Gastrocnemius medialis (tissue), 4 donors: ENCODE results near the gene STOX2. TPM values are rescaled to one million over a fixed set of nuclear protein-coding genes. Genes with fewer than 3 reads are reported as not detected.

Experiments used
- ATAC-seq, 2 donors: fragments of 150-250 bp; one replicate each; pipeline ENCODE4 v1.9.1; 2016
- DNase-seq, 2 donors: peaks; one replicate each; pipeline ENCODE4 v3.0.0-alpha.2; 2019
- H3K27ac ChIP-seq, 4 donors: fragments of 200-600 bp; sonication (generic); 1 replicate in 1 of 4; 2 replicates in 3 of 4; pipeline ENCODE4 v1.5.1; 2016 to 2018; ENCODE audit warnings: mild to moderate bottlenecking in 2 of 4, moderate library complexity in 1 of 4
- H3K27me3 ChIP-seq, 3 donors: fragments of 200-600 bp; sonication (generic) in 2 of 3; 1 replicate in 1 of 3; 2 replicates in 2 of 3; pipeline versions ENCODE4 v1.5.1 to v1.6.0; 2016 to 2019; ENCODE audit warnings: mild to moderate bottlenecking in 1 of 3, moderate library complexity in 1 of 3
- H3K36me3 ChIP-seq, 2 donors: fragments of 200-600 bp; sonication (generic) in 1 of 2; one replicate each; pipeline ENCODE4 v1.5.1; 2017 to 2018
- H3K4me1 ChIP-seq, 2 donors: fragments of 200-600 bp; sonication (generic) in 1 of 2; one replicate each; pipeline ENCODE4 v1.5.1; 2016 to 2017; ENCODE audit warnings: mild to moderate bottlenecking in 2 of 2
- H3K4me3 ChIP-seq, 4 donors: fragments of 200-600 bp; sonication (generic) in 3 of 4; 1 replicate in 1 of 4; 2 replicates in 3 of 4; pipeline ENCODE4 v1.5.1; 2016 to 2019; ENCODE audit warnings: mild to moderate bottlenecking in 2 of 4
- H3K9me3 ChIP-seq, 3 donors: fragments of 200-600 bp; sonication (generic) in 2 of 3; 1 replicate in 1 of 3; 2 replicates in 2 of 3; pipeline ENCODE4 v1.5.1; 2016 to 2019
- POLR2A ChIP-seq, 2 donors: fragments of 450-650 bp; IDR thresholded peaks; one replicate each; pipeline ENCODE4 v1.6.1; 2017; ENCODE audit warnings: antibody characterized with exemption in 2 of 2, mild to moderate bottlenecking in 2 of 2, moderate library complexity in 2 of 2
- in situ Hi-C, 4 donors: fragments of 200-750 bp; cut with MboI; loops; one replicate each; pipeline versions ENCODE4 v1.15.0 to v1.8.0; 2017; ENCODE audit warnings: low sequenced_read_pairs in 4 of 4
- intact Hi-C: fragments of 100-400 bp; cut with DNase I; formaldehyde crosslinking; loops from one replicate; pipeline ENCODE4 v1.15.1; 2023; ENCODE audit warnings: low total_unique reads
- total RNA-seq, 4 donors: library from RNA; depleted of rRNA; stranded (reverse); fragments of >200 nt; gene quantifications; one replicate each; pipeline versions ENCODE4 v1.1.0 to v1.2.3, GENCODE V29; 2016
- TF ChIP-seq, protein P1 (sequence below), 5 experiments: fragments of 450-650 bp in 3 of 5; fragments of 200-600 bp in 2 of 5; sonication (generic) in 2 of 5; IDR thresholded peaks in 4 of 5; conservative IDR thresholded peaks in 1 of 5; 1 replicate in 4 of 5; 2 replicates in 1 of 5; pipeline ENCODE4 v1.5.1; 2016 to 2019; ENCODE audit warnings: antibody characterized with exemption in 5 of 5, mild to moderate bottlenecking in 3 of 5, moderate library complexity in 3 of 5

The STOX2 gene
- total RNA-seq, 4 donors from 2014 or later = 3.3 to 8.3 (median 5.9) TPM

DNA sequence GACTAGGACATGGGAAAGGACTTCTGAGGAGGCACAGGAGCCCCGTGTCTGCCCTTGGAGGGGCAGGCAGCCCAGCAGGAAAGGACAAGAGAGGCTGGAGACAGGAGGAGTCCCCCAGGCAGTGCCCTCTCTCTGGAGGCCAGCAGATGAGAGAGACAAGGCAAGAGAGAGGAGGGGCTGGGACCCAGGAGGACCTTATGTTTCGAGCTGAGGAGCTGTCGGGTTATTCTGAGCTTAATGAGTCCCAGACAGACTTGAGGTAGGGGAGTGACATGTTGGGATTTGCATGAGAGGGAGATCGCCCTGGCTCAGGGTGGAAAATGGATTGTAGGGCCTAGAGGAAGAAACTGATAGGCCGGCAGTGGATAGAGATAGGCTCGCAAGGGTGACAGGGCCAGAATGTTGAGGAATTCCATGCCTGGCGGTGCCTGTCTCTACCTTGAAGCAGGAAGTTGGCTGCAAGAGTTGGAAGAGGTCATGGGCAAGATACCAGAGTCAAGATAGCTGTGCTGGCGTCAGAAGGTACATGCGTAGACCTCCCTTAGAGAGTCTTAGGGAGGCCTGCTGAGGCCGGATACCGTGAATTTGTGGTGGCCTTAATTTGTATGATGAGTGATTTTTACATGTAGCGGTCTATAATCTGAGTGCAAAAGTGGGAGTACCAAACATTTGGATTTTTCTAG lies 19.4 kb downstream of the STOX2 start:
- Histone ChIP-seq H3K4me1 (no peaks in the 10 kb centered on the region), H3K27ac (no peak overlapping the region), H3K27me3 (no peaks in the 10 kb centered on the region), H3K36me3 (no peaks in the 10 kb centered on the region), H3K4me3 (no peak overlapping the region), H3K9me3 (no peaks in the 10 kb centered on the region)
- no peak for TF ChIP-seq POLR2A (IDR thresholded peaks at IDR 0.05)
- TF ChIP-seq, protein P1, sequence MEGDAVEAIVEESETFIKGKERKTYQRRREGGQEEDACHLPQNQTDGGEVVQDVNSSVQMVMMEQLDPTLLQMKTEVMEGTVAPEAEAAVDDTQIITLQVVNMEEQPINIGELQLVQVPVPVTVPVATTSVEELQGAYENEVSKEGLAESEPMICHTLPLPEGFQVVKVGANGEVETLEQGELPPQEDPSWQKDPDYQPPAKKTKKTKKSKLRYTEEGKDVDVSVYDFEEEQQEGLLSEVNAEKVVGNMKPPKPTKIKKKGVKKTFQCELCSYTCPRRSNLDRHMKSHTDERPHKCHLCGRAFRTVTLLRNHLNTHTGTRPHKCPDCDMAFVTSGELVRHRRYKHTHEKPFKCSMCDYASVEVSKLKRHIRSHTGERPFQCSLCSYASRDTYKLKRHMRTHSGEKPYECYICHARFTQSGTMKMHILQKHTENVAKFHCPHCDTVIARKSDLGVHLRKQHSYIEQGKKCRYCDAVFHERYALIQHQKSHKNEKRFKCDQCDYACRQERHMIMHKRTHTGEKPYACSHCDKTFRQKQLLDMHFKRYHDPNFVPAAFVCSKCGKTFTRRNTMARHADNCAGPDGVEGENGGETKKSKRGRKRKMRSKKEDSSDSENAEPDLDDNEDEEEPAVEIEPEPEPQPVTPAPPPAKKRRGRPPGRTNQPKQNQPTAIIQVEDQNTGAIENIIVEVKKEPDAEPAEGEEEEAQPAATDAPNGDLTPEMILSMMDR (IDR thresholded peaks at IDR 0.05 in 4 of 5, conservative IDR thresholded peaks at IDR 0.05 in 1 of 5) = no peak
- intact Hi-C loops (no loop called here), in situ Hi-C loops (no loop called here)
- DNase-seq (no peak), ATAC-seq (no peak)

DNA sequence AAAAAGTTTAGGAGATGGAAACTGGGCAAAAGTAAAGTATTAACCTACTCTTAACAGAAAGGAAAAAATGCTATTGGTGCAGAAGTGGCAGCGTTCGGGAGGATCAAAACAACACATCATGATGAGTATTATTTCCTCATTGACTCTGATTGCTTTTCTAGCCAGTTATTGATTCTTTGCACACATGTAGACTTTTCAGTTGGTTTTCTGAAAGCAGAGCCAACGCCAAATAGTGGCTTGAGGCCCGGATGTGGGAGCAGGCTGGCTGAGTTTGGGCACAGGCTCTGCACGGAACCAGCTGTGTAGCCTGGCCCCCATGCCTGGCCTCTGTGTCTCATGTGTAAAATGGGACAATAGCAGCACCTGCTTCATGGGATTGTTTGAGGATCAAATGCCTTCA lies 21.8 kb downstream of the STOX2 start:
- ATAC-seq (no peak), DNase-seq (no peak)
- Histone ChIP-seq H3K9me3 (no peaks in the 10 kb centered on the region), H3K27me3 (no peaks in the 10 kb centered on the region), H3K4me1 (no peaks in the 10 kb centered on the region), H3K27ac (no peak overlapping the region), H3K36me3 (no peaks in the 10 kb centered on the region), H3K4me3 (no peak overlapping the region)
- TF ChIP-seq, protein P1 (IDR thresholded peaks at IDR 0.05 in 4 of 5, conservative IDR thresholded peaks at IDR 0.05 in 1 of 5) = no peak
- TF ChIP-seq POLR2A (IDR thresholded peaks at IDR 0.05) = no peak
- in situ Hi-C loops = no loop called here
- intact Hi-C loops = no loop called here

DNA sequence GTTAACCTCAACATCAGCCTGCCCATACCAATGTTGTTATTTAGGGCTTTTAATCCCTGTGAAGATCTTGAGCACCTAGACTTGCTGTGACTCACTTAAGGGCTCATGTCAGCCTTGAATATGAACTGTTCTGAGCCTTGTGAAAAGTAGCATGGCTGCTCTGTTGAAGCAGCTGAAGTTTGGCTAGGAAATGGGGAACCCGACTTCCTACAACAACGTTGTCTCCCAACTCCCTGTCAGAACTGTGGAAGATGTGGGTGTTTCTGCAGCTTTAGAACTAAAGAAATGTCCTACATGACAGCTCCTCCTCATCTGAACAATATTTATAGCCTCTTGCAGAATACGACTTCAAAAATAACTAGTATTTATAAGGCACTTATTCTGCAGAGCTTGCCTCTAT lies 27.5 kb downstream of the STOX2 start:
- TF ChIP-seq, protein P1 (IDR thresholded peaks at IDR 0.05 in 4 of 5, conservative IDR thresholded peaks at IDR 0.05 in 1 of 5) = no peak
- TF ChIP-seq POLR2A (IDR thresholded peaks at IDR 0.05) = no peak
- no peaks in the 10 kb centered on the region for H3K36me3 ChIP-seq
- no peak overlapping the region for H3K4me3 ChIP-seq
- H3K4me1 ChIP-seq = no peaks in the 10 kb centered on the region
- DNase-seq (no peak), ATAC-seq (no peak)
- no peak overlapping the region for H3K27ac ChIP-seq
- intact Hi-C loops = no loop called here
- no peaks in the 10 kb centered on the region for H3K9me3 ChIP-seq
- in situ Hi-C loops = no loop called here
- H3K27me3 ChIP-seq = no peaks in the 10 kb centered on the region

DNA sequence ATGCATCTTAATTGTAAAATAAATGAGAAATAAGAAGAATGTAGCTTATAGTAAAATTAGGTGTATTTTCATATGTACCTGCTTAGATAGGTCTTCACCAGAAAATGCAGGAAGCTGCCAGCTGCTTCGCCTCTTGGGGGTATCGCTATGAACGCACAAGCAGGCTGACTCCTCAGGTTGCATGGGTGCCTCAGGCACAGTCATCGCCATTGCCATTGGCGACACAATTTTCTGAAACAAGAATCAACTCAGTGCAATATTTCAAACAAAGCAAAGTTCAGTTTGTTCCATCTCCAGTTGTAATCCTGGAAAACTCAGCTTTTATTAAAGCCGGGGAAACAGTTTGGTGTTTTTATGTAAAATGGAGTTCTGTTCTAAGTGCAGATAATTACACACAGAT lies 29.7 kb downstream of the STOX2 start:
- H3K4me1 ChIP-seq = no peaks in the 10 kb centered on the region
- TF ChIP-seq, protein P1 (IDR thresholded peaks at IDR 0.05 in 4 of 5, conservative IDR thresholded peaks at IDR 0.05 in 1 of 5) = no peak
- TF ChIP-seq POLR2A (IDR thresholded peaks at IDR 0.05) = no peak
- no peaks in the 10 kb centered on the region for H3K36me3 ChIP-seq
- H3K4me3 ChIP-seq = no peak overlapping the region
- in situ Hi-C loops = no loop called here
- no peak for DNase-seq
- H3K27ac ChIP-seq = no peak overlapping the region
- ATAC-seq = no peak
- intact Hi-C loops = no loop called here
- H3K9me3 ChIP-seq = no peaks in the 10 kb centered on the region
- no peaks in the 10 kb centered on the region for H3K27me3 ChIP-seq
